Spleen (tissue), 7 donors: Measurements from ENCODE around the gene CEACAM21.

ENCODE experiments used
- POLR2A ChIP-seq, 3 donors: fragments of 450-650 bp; IDR thresholded peaks; one replicate each; pipeline ENCODE4 v1.5.1; 2017; ENCODE audit warnings: antibody characterized with exemption in 3 of 3, mild to moderate bottlenecking in 1 of 3
- POLR2AphosphoS5 ChIP-seq, 3 donors: sonication (generic); formaldehyde crosslinking; IDR thresholded peaks; one replicate each; pipeline ENCODE4 v1.5.1; 2017; ENCODE audit warnings: antibody characterized with exemption in 3 of 3
- TF ChIP-seq, protein P1 (sequence below), 11 experiments: fragments of 200-600 bp in 7 of 11; fragments of 450-650 bp in 4 of 11; sonication (generic) in 4 of 11; IDR thresholded peaks in 8 of 11; conservative IDR thresholded peaks in 3 of 11; 1 replicate in 7 of 11; 2 replicates in 4 of 11; pipeline versions ENCODE4 v1.4.0 to v1.8.0; 2016 to 2021; ENCODE audit warnings: antibody characterized with exemption in 11 of 11, inconsistent platforms in 4 of 11, mild to moderate bottlenecking in 1 of 11
- donor health status: DM: no; HTN: no; CAD: no; lungs with moderate emphysema.
- donor health status: DM: no; HTN: no; CAD: no.
- donor health status: DM: no; HTN: no; CAD: no.

DNA sequence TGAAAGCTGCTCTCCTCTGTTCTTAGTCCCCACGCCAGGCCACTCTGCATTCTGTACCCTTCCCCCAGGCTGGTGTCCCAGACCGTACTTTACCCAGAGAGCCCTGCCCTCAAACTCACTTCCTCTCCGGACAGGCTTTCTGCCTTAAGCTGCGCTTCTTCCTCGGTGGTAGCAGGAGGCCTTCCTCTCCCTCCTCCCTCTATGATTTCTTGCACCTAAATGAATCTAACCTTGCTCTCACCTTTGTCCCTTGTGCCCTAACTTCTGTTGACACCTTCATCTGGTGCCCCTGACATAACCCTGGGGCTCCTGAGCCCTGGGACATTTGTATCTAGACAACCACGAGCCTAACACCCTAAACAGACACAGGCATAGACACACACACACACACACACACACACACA, 29.6 kb upstream of the CEACAM21 start:
- peak in 2 of 3 donors; percentile 70 to 88 for TF ChIP-seq POLR2AphosphoS5 (IDR thresholded peaks at IDR 0.05)
- TF ChIP-seq, protein P1, sequence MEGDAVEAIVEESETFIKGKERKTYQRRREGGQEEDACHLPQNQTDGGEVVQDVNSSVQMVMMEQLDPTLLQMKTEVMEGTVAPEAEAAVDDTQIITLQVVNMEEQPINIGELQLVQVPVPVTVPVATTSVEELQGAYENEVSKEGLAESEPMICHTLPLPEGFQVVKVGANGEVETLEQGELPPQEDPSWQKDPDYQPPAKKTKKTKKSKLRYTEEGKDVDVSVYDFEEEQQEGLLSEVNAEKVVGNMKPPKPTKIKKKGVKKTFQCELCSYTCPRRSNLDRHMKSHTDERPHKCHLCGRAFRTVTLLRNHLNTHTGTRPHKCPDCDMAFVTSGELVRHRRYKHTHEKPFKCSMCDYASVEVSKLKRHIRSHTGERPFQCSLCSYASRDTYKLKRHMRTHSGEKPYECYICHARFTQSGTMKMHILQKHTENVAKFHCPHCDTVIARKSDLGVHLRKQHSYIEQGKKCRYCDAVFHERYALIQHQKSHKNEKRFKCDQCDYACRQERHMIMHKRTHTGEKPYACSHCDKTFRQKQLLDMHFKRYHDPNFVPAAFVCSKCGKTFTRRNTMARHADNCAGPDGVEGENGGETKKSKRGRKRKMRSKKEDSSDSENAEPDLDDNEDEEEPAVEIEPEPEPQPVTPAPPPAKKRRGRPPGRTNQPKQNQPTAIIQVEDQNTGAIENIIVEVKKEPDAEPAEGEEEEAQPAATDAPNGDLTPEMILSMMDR (IDR thresholded peaks at IDR 0.05 in 8 of 11, conservative IDR thresholded peaks at IDR 0.05 in 3 of 11), result no peak
- peak in 1 of 3 donors; percentile 36 for TF ChIP-seq POLR2A (IDR thresholded peaks at IDR 0.05)
